Calu3 (cell line): ENCODE results near the gene DMBX1. TPM values are rescaled to one million over a fixed set of nuclear protein-coding genes. Genes with fewer than 3 reads are reported as not detected.

Source experiments
- BruUV-seq: library from RNA; stranded (reverse); fragments of 400-500 nt; replicated peaks from 2 replicates; lab custom pipeline; 2021; lab: Mats Ljungman, UMichigan
- CTCF ChIA-PET: fragments of 300-600 bp; sonication (Branson Sonifier 250); formaldehyde crosslinking; loops from one replicate; lab custom pipeline; 2022; ENCODE audit warnings: antibody characterized with exemption; lab: Charles Lee
- DNase-seq: peaks from one replicate; pipeline ENCODE4 v3.0.0; 2022
- H3K27ac Mint-ChIP-seq: one replicate; pipeline ENCODE4 v1.8.0; 2022; ENCODE audit warnings: mixed read lengths; ENCODE audit not compliant: unreplicated experiment
- H3K27me3 Mint-ChIP-seq: one replicate; pipeline ENCODE4 v1.8.0; 2022; ENCODE audit warnings: mixed read lengths; ENCODE audit not compliant: unreplicated experiment
- H3K36me3 Mint-ChIP-seq: one replicate; pipeline ENCODE4 v1.8.0; 2022; ENCODE audit warnings: mild to moderate bottlenecking, moderate library complexity, mixed read lengths; ENCODE audit not compliant: insufficient read depth, unreplicated experiment
- H3K4me1 Mint-ChIP-seq: one replicate; pipeline ENCODE4 v1.8.0; 2022; ENCODE audit warnings: mild to moderate bottlenecking, low read depth, mixed read lengths; ENCODE audit not compliant: unreplicated experiment
- H3K4me3 Mint-ChIP-seq: one replicate; pipeline ENCODE4 v1.8.0; 2022; ENCODE audit warnings: mild to moderate bottlenecking, low read depth, moderate library complexity, mixed read lengths; ENCODE audit not compliant: unreplicated experiment
- H3K9me3 Mint-ChIP-seq: one replicate; pipeline ENCODE4 v1.8.0; 2022; ENCODE audit warnings: low read depth, mixed read lengths; ENCODE audit not compliant: unreplicated experiment
- CTCF ChIP-seq: fragments of 200-600 bp; IDR thresholded peaks from one replicate; pipeline ENCODE4 v1.8.0; 2022; ENCODE audit warnings: antibody characterized with exemption; ENCODE audit not compliant: unreplicated experiment
- intact Hi-C: fragments of 100-400 bp; cut with micrococcal nuclease; formaldehyde crosslinking; loops from one replicate; pipeline ENCODE4 v1.10.0; 2022; ENCODE audit not compliant: unreplicated experiment
- total RNA-seq: library from RNA; stranded (reverse); gene quantifications from 2 replicates; pipeline ENCODE4 v1.2.3, GENCODE V29; 2022

DMBX1 gene
- total RNA-seq, 1 experiment from 2014 or later: 2.3 TPM

GRCh38 chr1:46494910-46495309, 5.3 kb downstream of the DMBX1 start:
- H3K9me3 Mint-ChIP-seq: no peaks in the 10 kb centered on the region
- TF ChIP-seq CTCF: no peak
- CTCF ChIA-PET: interaction anchor here (1.0 kb wide), 1 partner anchor 22 kb away, joined by 3 read pairs; no protein-coding TSS in a partner anchor

GRCh38 chr1:46495778-46496177, 6.1 kb downstream of the DMBX1 start:
- Mint-ChIP-seq H3K9me3 (no peaks in the 10 kb centered on the region), H3K4me3 (no peak overlapping the region), H3K36me3 (no peaks in the 10 kb centered on the region), H3K27me3 (peaks cover 73% of the 10 kb centered on the region), H3K4me1 (peaks cover under 1% of the 10 kb centered on the region), H3K27ac (no peak overlapping the region)
- CTCF ChIA-PET: no interaction called here
- no TSS peak for BruUV-seq
- no peak for DNase-seq
- intact Hi-C loops: no loop called here
- TF ChIP-seq CTCF: no peak

More at GRCh38 chr1:46494910-46495309, 5.3 kb downstream of the DMBX1 start:
- intact Hi-C loops: no loop called here
- Mint-ChIP-seq H3K36me3 (no peaks in the 10 kb centered on the region), H3K4me1 (peaks cover 5% of the 10 kb centered on the region), H3K27ac (no peak overlapping the region), H3K4me3 (no peak overlapping the region), H3K27me3 (peaks cover 72% of the 10 kb centered on the region)
- BruUV-seq: no TSS peak
- no peak for DNase-seq

- Mint-ChIP-seq H3K27ac (no peak overlapping the region), H3K27me3 (peaks cover 68% of the 10 kb centered on the region), H3K36me3 (no peaks in the 10 kb centered on the region), H3K4me3 (no peak overlapping the region), H3K9me3 (no peaks in the 10 kb centered on the region), H3K4me1 (peaks cover 8% of the 10 kb centered on the region)
- no peak for TF ChIP-seq CTCF
- no peak for DNase-seq
- BruUV-seq: no TSS peak
- intact Hi-C loops: no loop called here
- CTCF ChIA-PET: no interaction called here
Measured at GRCh38 chr1:46496505-46496904, 6.9 kb downstream of the DMBX1 start.

GRCh38 chr1:46497020-46497419, 7.4 kb downstream of the DMBX1 start:
- Mint-ChIP-seq H3K4me1 (peaks cover 8% of the 10 kb centered on the region), H3K4me3 (no peak overlapping the region), H3K27me3 (peaks cover 68% of the 10 kb centered on the region), H3K27ac (no peak overlapping the region), H3K9me3 (no peaks in the 10 kb centered on the region), H3K36me3 (no peaks in the 10 kb centered on the region)
- TF ChIP-seq CTCF: no peak
- no TSS peak for BruUV-seq
- intact Hi-C loops: no loop called here
- DNase-seq: no peak
- CTCF ChIA-PET: no interaction called here
